IMR-90 (cell line): ENCODE measurements around the gene NRP2. TPM values are rescaled to one million over a fixed set of nuclear protein-coding genes. Genes with fewer than 3 reads are reported as not detected.

ENCODE experiments used
- ATAC-seq: fragments of 200-7000 bp; cut with Tn5 transposase; 2 replicates; pipeline ENCODE4 v1.9.1; 2020; ENCODE audit warnings: low read depth, mild to moderate bottlenecking, moderate library complexity
- BruUV-seq: library from RNA; stranded (reverse); fragments of 400-500 nt; replicated peaks from 2 replicates; lab custom pipeline; 2021; lab: Mats Ljungman, UMichigan
- CTCF ChIA-PET: fragments of 300-600 bp; formaldehyde crosslinking; extraction: SDS; loops from one replicate; lab custom pipeline; 2021; ENCODE audit warnings: antibody characterized with exemption; lab: Yijun Ruan, JAX
- POLR2A ChIA-PET: fragments of 300-600 bp; sonication (Branson Sonifier 250); formaldehyde crosslinking; loops from one replicate; lab custom pipeline; 2022; ENCODE audit warnings: antibody characterized with exemption; ENCODE audit not compliant: unreplicated experiment; lab: Charles Lee
- DNase-seq: peaks from one replicate; pipeline ENCODE4 v3.0.0; 2013
- H2AFZ ChIP-seq: replicated peaks from 2 replicates; pipeline ENCODE3; 2013; ENCODE audit warnings: low read length, mild to moderate bottlenecking; ENCODE audit not compliant: poor library complexity
- H2AK5ac ChIP-seq: 2 replicates; pipeline ENCODE4 v1.6.1; 2013; ENCODE audit warnings: low read depth, low read length, inconsistent platforms
- H2AK9ac ChIP-seq: replicated peaks from 2 replicates; pipeline ENCODE3; 2013; ENCODE audit warnings: mild to moderate bottlenecking, low read depth, low read length, moderate library complexity; ENCODE audit not compliant: poor library complexity
- H2BK120ac ChIP-seq: 2 replicates; pipeline ENCODE4 v1.6.1; 2013; ENCODE audit warnings: low read depth, low read length, inconsistent platforms
- H2BK15ac ChIP-seq: 3 replicates; pipeline ENCODE4 v1.6.1; 2013; ENCODE audit warnings: low read depth, low read length, inconsistent platforms
- H2BK20ac ChIP-seq: 2 replicates; pipeline ENCODE4 v1.6.1; 2013; ENCODE audit warnings: low read depth, mild to moderate bottlenecking, inconsistent platforms, low read length, moderate library complexity
- H2BK5ac ChIP-seq: 2 replicates; pipeline ENCODE4 v1.6.1; 2013; ENCODE audit warnings: mild to moderate bottlenecking, low read depth, low read length, inconsistent platforms; ENCODE audit not compliant: poor library complexity, severe bottlenecking
- H3K14ac ChIP-seq: replicated peaks from 2 replicates; pipeline ENCODE4 v1.6.1; 2013; ENCODE audit warnings: low read depth, low read length, inconsistent platforms
- H3K18ac ChIP-seq: 2 replicates; pipeline ENCODE4 v1.6.1; 2013; ENCODE audit warnings: low read depth, low read length, control low read depth
- H3K23ac ChIP-seq: 2 replicates; pipeline ENCODE4 v1.6.1; 2013; ENCODE audit warnings: low read depth, low read length, inconsistent platforms
- H3K27ac ChIP-seq: 2 replicates; pipeline ENCODE4 v1.5.1; 2013; ENCODE audit warnings: mild to moderate bottlenecking, control low read depth, low read length; ENCODE audit not compliant: insufficient read depth
- H3K27me3 ChIP-seq: 2 replicates; pipeline ENCODE4 v1.6.1; 2013; ENCODE audit warnings: low read length; ENCODE audit not compliant: control insufficient read depth, insufficient read depth
- H3K36me3 ChIP-seq: 2 replicates; pipeline ENCODE4 v1.6.1; 2013; ENCODE audit warnings: low read length, mixed read lengths; ENCODE audit not compliant: control insufficient read depth, insufficient read depth
- H3K4ac ChIP-seq: 2 replicates; pipeline ENCODE4 v1.6.1; 2013; ENCODE audit warnings: low read depth, low read length, inconsistent platforms
- H3K4me1 ChIP-seq: 2 replicates; pipeline ENCODE4 v1.6.1; 2013; ENCODE audit warnings: low read length, mixed read lengths; ENCODE audit not compliant: control insufficient read depth, insufficient read depth
- H3K4me2 ChIP-seq: 2 replicates; pipeline ENCODE4 v1.6.1; 2013; ENCODE audit warnings: low read depth, mild to moderate bottlenecking, control low read depth, low read length, moderate library complexity
- H3K4me3 ChIP-seq: 2 replicates; pipeline ENCODE4 v1.5.1; 2013; ENCODE audit warnings: low read depth, mild to moderate bottlenecking, control low read depth, low read length, moderate library complexity; ENCODE audit not compliant: insufficient read depth
- H3K56ac ChIP-seq: 2 replicates; pipeline ENCODE4 v1.6.1; 2013; ENCODE audit warnings: low read length, inconsistent platforms; ENCODE audit not compliant: insufficient read depth; ENCODE audit errors: extremely low read depth
- H3K79me1 ChIP-seq, 2 experiments: 2 replicates each; pipeline ENCODE4 v1.6.1; 2013; ENCODE audit warnings: low read length in 2 of 2, inconsistent platforms in 1 of 2, low read depth in 1 of 2
- H3K9ac ChIP-seq: 2 replicates; pipeline ENCODE4 v1.6.1; 2013; ENCODE audit warnings: low read depth, low read length, control low read depth
- H3K9me1 ChIP-seq: 2 replicates; pipeline ENCODE4 v1.6.1; 2013; ENCODE audit warnings: low read length, inconsistent platforms; ENCODE audit not compliant: insufficient read depth
- H3K9me3 ChIP-seq: 2 replicates; pipeline ENCODE4 v1.6.1; 2013; ENCODE audit warnings: low read length; ENCODE audit not compliant: control insufficient read depth, insufficient read depth
- H4K20me1 ChIP-seq: 2 replicates; pipeline ENCODE4 v1.6.1; 2013; ENCODE audit warnings: low read length, inconsistent platforms; ENCODE audit not compliant: insufficient read depth
- H4K5ac ChIP-seq: 2 replicates; pipeline ENCODE4 v1.6.1; 2013; ENCODE audit warnings: mild to moderate bottlenecking, low read depth, low read length, control low read depth
- H4K8ac ChIP-seq, 2 experiments: 2 replicates each; pipeline ENCODE4 v1.6.1; 2013; ENCODE audit warnings: low read depth in 2 of 2, low read length in 2 of 2, control low read depth in 1 of 2, inconsistent platforms in 1 of 2
- H4K91ac ChIP-seq: 2 replicates; pipeline ENCODE4 v1.6.1; 2013; ENCODE audit warnings: low read depth, low read length, inconsistent platforms; ENCODE audit not compliant: insufficient read depth
- BHLHE40 ChIP-seq: fragments of 150-350 bp; IDR thresholded peaks from 2 replicates; pipeline ENCODE4 v1.6.1; 2016; ENCODE audit warnings: mild to moderate bottlenecking, low read depth, low read length
- FOS ChIP-seq: fragments of 150-350 bp; IDR thresholded peaks from 2 replicates; pipeline ENCODE4 v1.6.1; 2016; ENCODE audit warnings: low read depth, low read length
- MAFK ChIP-seq: IDR thresholded peaks from 2 replicates; pipeline ENCODE4 v1.6.1; 2012; ENCODE audit warnings: low read depth, low read length, improper control_type of control experiment
- MAZ ChIP-seq: IDR thresholded peaks from 2 replicates; pipeline ENCODE4 v1.6.1; 2012; ENCODE audit warnings: low read depth, mild to moderate bottlenecking, low read length, improper control_type of control experiment, moderate library complexity, borderline replicate concordance
- RFX5 ChIP-seq: IDR thresholded peaks from 2 replicates; pipeline ENCODE4 v1.8.0; 2012; ENCODE audit warnings: low read depth, mild to moderate bottlenecking, low read length, moderate library complexity
- USF2 ChIP-seq: fragments of 150-350 bp; IDR thresholded peaks from 2 replicates; pipeline ENCODE4 v1.6.1; 2017; ENCODE audit warnings: mild to moderate bottlenecking, antibody characterized with exemption, low read length, low read depth
- WGBS, 2 experiments: methylation state at CpG; one replicate each; pipeline versions ENCODE4 v1.1.5 to v1.1.7; 2013; ENCODE audit warnings: missing lambda C conversion rate in 2 of 2; ENCODE audit not compliant: insufficient read length in 1 of 2; ENCODE audit errors: extremely low coverage in 2 of 2; 5-methylcytosine and 5-hydroxymethylcytosine counted together
- dilution Hi-C: fragments of 300-500 bp; cut with HindIII; formaldehyde crosslinking; loops from one replicate; pipeline ENCODE4 v1.14.3; 2018; ENCODE audit warnings: low sequenced_read_pairs; ENCODE audit not compliant: unreplicated experiment
- in situ Hi-C: fragments of 300-500 bp; cut with MboI; formaldehyde crosslinking; loops from 3 replicates; pipeline ENCODE4 v1.14.3; 2019; ENCODE audit warnings: low sequenced_read_pairs, inconsistent platforms, mixed read lengths
- intact Hi-C: fragments of 100-400 bp; cut with micrococcal nuclease; formaldehyde crosslinking; loops from 2 replicates; pipeline ENCODE4 v1.10.0; 2022
- polyA plus RNA-seq, 3 experiments: library from polyadenylated mRNA; depleted of rRNA; stranded (reverse); fragments of >200 nt; gene quantifications; 2 replicates each; pipeline ENCODE4 v1.2.3, GENCODE V29; 2012; ENCODE audit warnings: low replicate concordance in 1 of 3
- total RNA-seq: library from RNA; depleted of rRNA; stranded (reverse); fragments of >200 nt; gene quantifications from 2 replicates; pipeline ENCODE4 v1.2.3, GENCODE V29; 2012
- TF ChIP-seq, protein P1 (sequence below): fragments of 150-350 bp; IDR thresholded peaks from 2 replicates; pipeline ENCODE4 v1.6.1; 2016; ENCODE audit warnings: low read depth, mild to moderate bottlenecking, low read length, moderate library complexity, borderline replicate concordance

Gene NRP2
- total and polyA plus RNA-seq, 2 of the 4 experiments (the other 2 are of a cell fraction): 46.4 to 51.3 TPM

DNA sequence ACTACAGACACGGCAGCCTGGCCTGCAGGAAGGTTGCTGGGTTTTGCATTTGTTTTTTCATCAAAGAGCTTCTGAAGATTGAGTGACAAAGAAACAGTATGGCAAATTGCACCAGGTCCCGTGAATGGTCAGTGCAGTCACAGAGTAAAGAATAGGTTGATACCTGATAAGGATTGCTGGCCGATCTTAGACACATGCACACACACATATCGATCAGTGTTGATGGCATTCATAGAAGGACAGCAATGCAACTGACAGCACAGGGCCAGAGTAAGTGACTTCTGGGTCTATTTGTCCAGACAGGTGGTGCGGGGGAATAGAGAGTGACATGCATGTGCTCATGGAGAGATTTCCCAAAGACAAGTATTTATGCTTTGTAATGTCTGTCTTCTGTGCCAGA is 42.8 kb downstream of the NRP2 start:
- peaks cover 14% of the 10 kb centered on the region; the same call in 1 of the 2 replicates for H3K4me1 ChIP-seq
- ATAC-seq (no peak), DNase-seq (no peak)
- TF ChIP-seq USF2 (no peak), FOS (no peak), MAZ (no peak), BHLHE40 (no peak), MAFK (no peak), RFX5 (no peak)
- TF ChIP-seq, protein P1, sequence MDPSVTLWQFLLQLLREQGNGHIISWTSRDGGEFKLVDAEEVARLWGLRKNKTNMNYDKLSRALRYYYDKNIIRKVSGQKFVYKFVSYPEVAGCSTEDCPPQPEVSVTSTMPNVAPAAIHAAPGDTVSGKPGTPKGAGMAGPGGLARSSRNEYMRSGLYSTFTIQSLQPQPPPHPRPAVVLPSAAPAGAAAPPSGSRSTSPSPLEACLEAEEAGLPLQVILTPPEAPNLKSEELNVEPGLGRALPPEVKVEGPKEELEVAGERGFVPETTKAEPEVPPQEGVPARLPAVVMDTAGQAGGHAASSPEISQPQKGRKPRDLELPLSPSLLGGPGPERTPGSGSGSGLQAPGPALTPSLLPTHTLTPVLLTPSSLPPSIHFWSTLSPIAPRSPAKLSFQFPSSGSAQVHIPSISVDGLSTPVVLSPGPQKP: no peak
- no peak overlapping the region for H2BK120ac ChIP-seq
- CTCF ChIA-PET: no interaction called here
- in situ Hi-C loops: no loop called here
- no peak overlapping the region for H3K27ac ChIP-seq
- no peak overlapping the region for H3K4me2 ChIP-seq
- no peak overlapping the region for H2AK9ac ChIP-seq
- H3K23ac ChIP-seq: no peak overlapping the region
- H3K9ac ChIP-seq: no peak overlapping the region
- H3K56ac ChIP-seq: no peak overlapping the region
- dilution Hi-C loops: no loop called here
- POLR2A ChIA-PET: no interaction called here
- H4K5ac ChIP-seq: no peak overlapping the region
- no peak overlapping the region for H2AK5ac ChIP-seq
- intact Hi-C loops: no loop called here
- H3K18ac ChIP-seq: no peak overlapping the region
- no peaks in the 10 kb centered on the region for H3K9me3 ChIP-seq
- H2BK15ac ChIP-seq: no peak overlapping the region
- no peaks in the 10 kb centered on the region for H4K20me1 ChIP-seq
- peaks cover 67% of the 10 kb centered on the region for H3K36me3 ChIP-seq
- no peak overlapping the region for H2BK5ac ChIP-seq
- no peak overlapping the region for H4K8ac ChIP-seq
- no peak overlapping the region for H2AFZ ChIP-seq
- no peaks in the 10 kb centered on the region for H3K27me3 ChIP-seq
- BruUV-seq: no TSS peak
- peaks cover 13% of the 10 kb centered on the region for H3K9me1 ChIP-seq
- H3K14ac ChIP-seq: no peak overlapping the region
- H2BK20ac ChIP-seq: no peak overlapping the region
- H4K91ac ChIP-seq: no peak overlapping the region
- no peak overlapping the region for H3K4me3 ChIP-seq
- 90% methylated on average over 2 of the region's 5 CpGs; no CpG with 5 or more reads in 1 of the 2 experiments for WGBS, 2 experiments
- no peak overlapping the region for H3K4ac ChIP-seq
- peaks cover 4 to 9% of the 10 kb centered on the region in 2 experiments; a peak in 1 of 4 replicates for H3K79me1 ChIP-seq
